ENCODE data around the gene MAPRE2. TPM values are rescaled to one million over a fixed set of nuclear protein-coding genes. Genes with fewer than 3 reads are reported as not detected.

The MAPRE2 gene
- total RNA-seq, 1 experiment from 2014 or later: 22.1 TPM

GRCh38 chr18:35047697-35048292 lies 6.6 kb downstream of the MAPRE2 start:
- no peaks in the 10 kb centered on the region for H3K27me3 ChIP-seq (ENCODE audit: control insufficient read depth, insufficient read depth, low read length)
- no peak for DNase-seq
- H3K4me3 ChIP-seq (ENCODE audit: insufficient read depth, low read depth, low read length): no peak overlapping the region
- no peaks in the 10 kb centered on the region for H3K36me3 ChIP-seq (replicated peaks; ENCODE audit: control insufficient read depth, insufficient read depth, low read length)

- Histone ChIP-seq H3K36me3 (replicated peaks; ENCODE audit: control insufficient read depth, insufficient read depth, low read length) (no peaks in the 10 kb centered on the region), H3K4me3 (ENCODE audit: insufficient read depth, low read depth, low read length) (no peak overlapping the region), H3K27me3 (ENCODE audit: control insufficient read depth, insufficient read depth, low read length) (no peaks in the 10 kb centered on the region)
- DNase-seq: no peak
These were observed 8.2 kb downstream of the MAPRE2 start for GRCh38 chr18:35049111-35050027.

GRCh38 chr18:35050028-35050546 lies 8.9 kb downstream of the MAPRE2 start:
- Histone ChIP-seq H3K36me3 (replicated peaks; ENCODE audit: control insufficient read depth, insufficient read depth, low read length) (no peaks in the 10 kb centered on the region), H3K27me3 (ENCODE audit: control insufficient read depth, insufficient read depth, low read length) (no peaks in the 10 kb centered on the region), H3K4me3 (ENCODE audit: insufficient read depth, low read depth, low read length) (no peak overlapping the region)
- DNase-seq: no peak

GRCh38 chr18:35050705-35051195 lies 9.5 kb downstream of the MAPRE2 start:
- H3K27me3 ChIP-seq (ENCODE audit: control insufficient read depth, insufficient read depth, low read length): no peaks in the 10 kb centered on the region
- DNase-seq: no peak
- no peaks in the 10 kb centered on the region for H3K36me3 ChIP-seq (replicated peaks; ENCODE audit: control insufficient read depth, insufficient read depth, low read length)
- no peak overlapping the region for H3K4me3 ChIP-seq (ENCODE audit: insufficient read depth, low read depth, low read length)

- H3K36me3 ChIP-seq (replicated peaks; ENCODE audit: control insufficient read depth, insufficient read depth, low read length): no peaks in the 10 kb centered on the region
- DNase-seq: no peak
- H3K27me3 ChIP-seq (ENCODE audit: control insufficient read depth, insufficient read depth, low read length): no peaks in the 10 kb centered on the region
- H3K4me3 ChIP-seq (ENCODE audit: insufficient read depth, low read depth, low read length): no peak overlapping the region
These were observed 10.6 kb downstream of the MAPRE2 start for GRCh38 chr18:35051641-35052377.

GRCh38 chr18:35054401-35054800 lies 13.2 kb downstream of the MAPRE2 start:
- no peak for DNase-seq
- Histone ChIP-seq H3K4me3 (ENCODE audit: insufficient read depth, low read depth, low read length) (no peak overlapping the region), H3K36me3 (replicated peaks; ENCODE audit: control insufficient read depth, insufficient read depth, low read length) (no peaks in the 10 kb centered on the region), H3K27me3 (ENCODE audit: control insufficient read depth, insufficient read depth, low read length) (no peaks in the 10 kb centered on the region)

GRCh38 chr18:35055105-35055504 lies 13.9 kb downstream of the MAPRE2 start:
- Histone ChIP-seq H3K36me3 (replicated peaks; ENCODE audit: control insufficient read depth, insufficient read depth, low read length) (no peaks in the 10 kb centered on the region), H3K27me3 (ENCODE audit: control insufficient read depth, insufficient read depth, low read length) (no peaks in the 10 kb centered on the region), H3K4me3 (ENCODE audit: insufficient read depth, low read depth, low read length) (no peak overlapping the region)
- DNase-seq: no peak

- H3K4me3 ChIP-seq (ENCODE audit: insufficient read depth, low read depth, low read length): no peak overlapping the region
- H3K27me3 ChIP-seq (ENCODE audit: control insufficient read depth, insufficient read depth, low read length): no peaks in the 10 kb centered on the region
- no peaks in the 10 kb centered on the region for H3K36me3 ChIP-seq (replicated peaks; ENCODE audit: control insufficient read depth, insufficient read depth, low read length)
- no peak for DNase-seq
These were observed 14.5 kb downstream of the MAPRE2 start for GRCh38 chr18:35055726-35056125.

- Histone ChIP-seq H3K36me3 (replicated peaks; ENCODE audit: control insufficient read depth, insufficient read depth, low read length) (no peaks in the 10 kb centered on the region), H3K4me3 (ENCODE audit: insufficient read depth, low read depth, low read length) (no peak overlapping the region), H3K27me3 (ENCODE audit: control insufficient read depth, insufficient read depth, low read length) (no peaks in the 10 kb centered on the region)
- no peak for DNase-seq
These were observed 18.2 kb downstream of the MAPRE2 start for GRCh38 chr18:35059280-35059927.

GRCh38 chr18:35060122-35060815 lies 19.1 kb downstream of the MAPRE2 start:
- DNase-seq: no peak
- Histone ChIP-seq H3K27me3 (ENCODE audit: control insufficient read depth, insufficient read depth, low read length) (no peaks in the 10 kb centered on the region), H3K36me3 (replicated peaks; ENCODE audit: control insufficient read depth, insufficient read depth, low read length) (no peaks in the 10 kb centered on the region), H3K4me3 (ENCODE audit: insufficient read depth, low read depth, low read length) (no peak overlapping the region)

- no peak for DNase-seq
- Histone ChIP-seq H3K36me3 (replicated peaks; ENCODE audit: control insufficient read depth, insufficient read depth, low read length) (no peaks in the 10 kb centered on the region), H3K27me3 (ENCODE audit: control insufficient read depth, insufficient read depth, low read length) (no peaks in the 10 kb centered on the region), H3K4me3 (ENCODE audit: insufficient read depth, low read depth, low read length) (no peak overlapping the region)
These were observed 20.1 kb downstream of the MAPRE2 start for GRCh38 chr18:35061336-35061735.

GRCh38 chr18:35061804-35062203 lies 20.6 kb downstream of the MAPRE2 start:
- no peaks in the 10 kb centered on the region for H3K27me3 ChIP-seq (ENCODE audit: control insufficient read depth, insufficient read depth, low read length)
- no peaks in the 10 kb centered on the region for H3K36me3 ChIP-seq (replicated peaks; ENCODE audit: control insufficient read depth, insufficient read depth, low read length)
- no peak for DNase-seq
- H3K4me3 ChIP-seq (ENCODE audit: insufficient read depth, low read depth, low read length): no peak overlapping the region

GRCh38 chr18:35062408-35062807 lies 21.2 kb downstream of the MAPRE2 start:
- DNase-seq: no peak
- Histone ChIP-seq H3K27me3 (ENCODE audit: control insufficient read depth, insufficient read depth, low read length) (no peaks in the 10 kb centered on the region), H3K36me3 (replicated peaks; ENCODE audit: control insufficient read depth, insufficient read depth, low read length) (no peaks in the 10 kb centered on the region), H3K4me3 (ENCODE audit: insufficient read depth, low read depth, low read length) (no peak overlapping the region)

All from H7 (cell line).